PC-9 (cell line): ENCODE measurements around the gene PWWP2B. TPM values are rescaled to one million over a fixed set of nuclear protein-coding genes. Genes with fewer than 3 reads are reported as not detected.

Experiments
- BruUV-seq: library from RNA; stranded (reverse); fragments of 400-500 nt; replicated peaks from 2 replicates; lab custom pipeline; 2021; lab: Mats Ljungman, UMichigan
- CTCF ChIA-PET: fragments of 300-600 bp; sonication (Branson Sonifier 250); formaldehyde crosslinking; loops from one replicate; lab custom pipeline; 2022; ENCODE audit warnings: antibody characterized with exemption; lab: Charles Lee
- POLR2A ChIA-PET: fragments of 300-600 bp; sonication (Branson Sonifier 250); formaldehyde crosslinking; loops from one replicate; lab custom pipeline; 2022; ENCODE audit warnings: antibody characterized with exemption; ENCODE audit not compliant: unreplicated experiment; lab: Charles Lee
- DNase-seq, 2 experiments: peaks; one replicate each; pipeline versions ENCODE4 v3.0.0 to v3.0.0-alpha.2; 2015 to 2022; ENCODE audit warnings: mixed read lengths in 1 of 2
- H2AFZ ChIP-seq: fragments of 200-600 bp; sonication (generic); 2 replicates; pipeline ENCODE4 v1.8.1; 2017; ENCODE audit warnings: antibody characterized with exemption
- H3F3A ChIP-seq: fragments of 200-600 bp; sonication (generic); 2 replicates; pipeline ENCODE4 v1.8.1; 2017; ENCODE audit warnings: antibody characterized with exemption, mild to moderate bottlenecking, low read depth; ENCODE audit not compliant: insufficient read depth
- H3K27ac ChIP-seq: fragments of 200-600 bp; sonication (generic); 2 replicates; pipeline ENCODE4 v1.6.1; 2016; ENCODE audit warnings: mixed run types
- H3K27me3 ChIP-seq: fragments of 200-600 bp; sonication (generic); 2 replicates; pipeline ENCODE4 v1.6.1; 2016; ENCODE audit warnings: low read depth, mixed run types; ENCODE audit not compliant: insufficient read depth
- H3K36me3 ChIP-seq: fragments of 200-600 bp; sonication (generic); 2 replicates; pipeline ENCODE4 v1.6.1; 2016; ENCODE audit warnings: low read depth, mixed run types
- H3K4me1 ChIP-seq: fragments of 200-600 bp; sonication (generic); replicated peaks from 2 replicates; pipeline ENCODE4 v1.6.1; 2016; ENCODE audit warnings: mixed run types; ENCODE audit not compliant: insufficient read depth
- H3K4me2 ChIP-seq: fragments of 200-600 bp; sonication (generic); 2 replicates; pipeline ENCODE4 v1.6.1; 2017; ENCODE audit warnings: mixed run types
- H3K4me3 ChIP-seq: fragments of 200-600 bp; sonication (generic); 2 replicates; pipeline ENCODE4 v1.6.1; 2016; ENCODE audit warnings: mixed run types
- H3K79me2 ChIP-seq: fragments of 200-600 bp; sonication (generic); 2 replicates; pipeline ENCODE4 v1.6.1; 2017; ENCODE audit warnings: low read depth, mixed run types
- H3K9me2 ChIP-seq: fragments of 200-600 bp; sonication (generic); 2 replicates; pipeline ENCODE4 v1.8.1; 2017; ENCODE audit warnings: mild to moderate bottlenecking; ENCODE audit not compliant: insufficient read depth
- H3K9me3 ChIP-seq: fragments of 200-600 bp; sonication (generic); 2 replicates; pipeline ENCODE4 v1.8.1; 2016; ENCODE audit warnings: low read depth; ENCODE audit not compliant: insufficient read depth
- H4K20me1 ChIP-seq: fragments of 200-600 bp; sonication (generic); 2 replicates; pipeline ENCODE4 v1.8.1; 2017; ENCODE audit not compliant: insufficient read depth
- CTCF ChIP-seq: fragments of 200-600 bp; sonication (generic); conservative IDR thresholded peaks from 2 replicates; pipeline ENCODE4 v1.6.1; 2017; ENCODE audit warnings: mixed run types, antibody characterized with exemption, mild to moderate bottlenecking, moderate library complexity
- EZH2 ChIP-seq: fragments of 200-600 bp; sonication (generic); IDR thresholded peaks from 2 replicates; pipeline ENCODE4 v1.8.0; 2017; ENCODE audit warnings: antibody characterized with exemption, low read depth
- intact Hi-C: fragments of 100-400 bp; cut with micrococcal nuclease; formaldehyde crosslinking; loops from one replicate; pipeline ENCODE4 v1.10.0; 2022; ENCODE audit not compliant: unreplicated experiment
- total RNA-seq: library from RNA; stranded (reverse); gene quantifications from 2 replicates; pipeline ENCODE4 v1.2.3, GENCODE V29; 2021

The PWWP2B gene
- total RNA-seq, 1 experiment from 2014 or later = 16.9 TPM

- H3K27ac ChIP-seq = no peak overlapping the region
- H3K9me3 ChIP-seq = no peaks in the 10 kb centered on the region
- H3K27me3 ChIP-seq = no peaks in the 10 kb centered on the region
- TF ChIP-seq CTCF (no peak), EZH2 (no peak)
- ChIA-PET CTCF (no interaction called here), POLR2A (no interaction called here)
- no peaks in the 10 kb centered on the region for H3K79me2 ChIP-seq
- no peaks in the 10 kb centered on the region for H3K36me3 ChIP-seq
- intact Hi-C loops = no loop called here
- H3K9me2 ChIP-seq = no peaks in the 10 kb centered on the region
- H2AFZ ChIP-seq = no peak overlapping the region
- DNase-seq = no peak
- no peak overlapping the region for H3K4me3 ChIP-seq
- no peaks in the 10 kb centered on the region for H3F3A ChIP-seq
- BruUV-seq = no TSS peak
- no peaks in the 10 kb centered on the region for H3K4me1 ChIP-seq
- no peak overlapping the region for H3K4me2 ChIP-seq
- H4K20me1 ChIP-seq = no peaks in the 10 kb centered on the region
These were observed 40.3 kb upstream of the PWWP2B start for GRCh38 chr10:132356621-132357195.

- no peaks in the 10 kb centered on the region for H4K20me1 ChIP-seq
- H3K36me3 ChIP-seq = no peaks in the 10 kb centered on the region
- no peaks in the 10 kb centered on the region for H3F3A ChIP-seq
- H3K27me3 ChIP-seq = no peaks in the 10 kb centered on the region
- H3K27ac ChIP-seq = no peak overlapping the region
- no peaks in the 10 kb centered on the region for H3K9me2 ChIP-seq
- no TSS peak for BruUV-seq
- H3K4me2 ChIP-seq = no peak overlapping the region
- ChIA-PET POLR2A (no interaction called here), CTCF (no interaction called here)
- H3K4me3 ChIP-seq = no peak overlapping the region
- intact Hi-C loops = no loop called here
- no peak for DNase-seq
- no peaks in the 10 kb centered on the region for H3K79me2 ChIP-seq
- no peak overlapping the region for H2AFZ ChIP-seq
- TF ChIP-seq EZH2 (no peak), CTCF (no peak)
- H3K9me3 ChIP-seq = no peaks in the 10 kb centered on the region
- no peaks in the 10 kb centered on the region for H3K4me1 ChIP-seq
These were observed 39.5 kb upstream of the PWWP2B start for GRCh38 chr10:132357286-132358058.

GRCh38 chr10:132359305-132360040 lies 37.5 kb upstream of the PWWP2B start:
- POLR2A ChIA-PET = no interaction called here
- H3K79me2 ChIP-seq = no peaks in the 10 kb centered on the region
- intact Hi-C loops = no loop called here

More at GRCh38 chr10:132359305-132360040, 37.5 kb upstream of the PWWP2B start:
- BruUV-seq = no TSS peak
- Histone ChIP-seq H3K4me1 (no peaks in the 10 kb centered on the region), H4K20me1 (no peaks in the 10 kb centered on the region), H3K27ac (no peak overlapping the region), H3K27me3 (no peaks in the 10 kb centered on the region), H3K9me2 (no peaks in the 10 kb centered on the region), H3K9me3 (no peaks in the 10 kb centered on the region), H3K4me3 (no peak overlapping the region), H3F3A (no peaks in the 10 kb centered on the region), H3K36me3 (no peaks in the 10 kb centered on the region), H2AFZ (no peak overlapping the region), H3K4me2 (no peak overlapping the region)
- TF ChIP-seq EZH2 (no peak), CTCF (0 out of 2 replicates have a peak, but pooled peaks have one; percentile 17)
- DNase-seq = no peak
- CTCF ChIA-PET = no interaction called here
